Right ventricle myocardium inferior (tissue), 1 donor: ENCODE data around the gene PTPRK. TPM values are rescaled to one million over a fixed set of nuclear protein-coding genes. Genes with fewer than 3 reads are reported as not detected.

Experiments
- ATAC-seq: fragments of 200-7000 bp; cut with Tn5 transposase; one replicate; pipeline ENCODE4 v1.9.1; 2020; ENCODE audit warnings: mild to moderate bottlenecking, moderate library complexity
- DNase-seq: peaks from one replicate; pipeline ENCODE4 v3.0.0; 2021; ENCODE audit errors: missing footprints
- intact Hi-C: fragments of 100-400 bp; cut with DNase I; formaldehyde crosslinking; loops from one replicate; pipeline ENCODE4 v1.11.0; 2022
- total RNA-seq: library from RNA; stranded (reverse); fragmentation: NEBNext Ultra II Directional; extraction: Animal tissue kit (Norgen Biotek cat#: 25700); gene quantifications from one replicate; pipeline ENCODE4 v1.2.1, GENCODE V29; 2021
- donor health status: DM: no; HTN: yes; CAD: no; lungs with severe emphysema.

PTPRK gene
- total RNA-seq, 1 donor from 2014 or later: 30.1 TPM

GRCh38 chr6:128063850-128064539 is 456.4 kb downstream of the PTPRK start:
- ATAC-seq: no peak
- intact Hi-C loops: loop anchor here (10.0 kb wide), 1 partner anchor 261 kb away; no protein-coding TSS in a partner anchor
- no peak for DNase-seq

- ATAC-seq: no peak
- DNase-seq: no peak
- intact Hi-C loops: loop anchor here (10.0 kb wide), 1 partner anchor 262 kb away; no protein-coding TSS in a partner anchor
Measured at GRCh38 chr6:128062882-128063603, 457.4 kb downstream of the PTPRK start.

GRCh38 chr6:128057946-128058345 is 462.5 kb downstream of the PTPRK start:
- ATAC-seq (no peak), DNase-seq (no peak)
- intact Hi-C loops: no loop called here

GRCh38 chr6:128057541-128057940 is 462.9 kb downstream of the PTPRK start:
- ATAC-seq: no peak
- DNase-seq: no peak
- intact Hi-C loops: no loop called here

- ATAC-seq: no peak
- DNase-seq: no peak
- intact Hi-C loops: no loop called here
Measured at GRCh38 chr6:128053109-128053508, 467.3 kb downstream of the PTPRK start.

GRCh38 chr6:128047989-128048388 is 472.4 kb downstream of the PTPRK start:
- no peak for DNase-seq
- intact Hi-C loops: no loop called here
- no peak for ATAC-seq

- ATAC-seq: no peak
- intact Hi-C loops: no loop called here
- DNase-seq: no peak
Measured at GRCh38 chr6:128046033-128046432, 474.4 kb downstream of the PTPRK start.

- ATAC-seq (peak; percentile 79), DNase-seq (no peak)
- intact Hi-C loops: no loop called here
Measured at GRCh38 chr6:128039543-128039942, 480.9 kb downstream of the PTPRK start.

GRCh38 chr6:128036808-128037570 is 483.4 kb downstream of the PTPRK start:
- no peak for DNase-seq
- no peak for ATAC-seq
- intact Hi-C loops: no loop called here

GRCh38 chr6:128033156-128033555 is 487.2 kb downstream of the PTPRK start:
- intact Hi-C loops: no loop called here
- DNase-seq: no peak
- ATAC-seq: no peak

- no peak for ATAC-seq
- no peak for DNase-seq
- intact Hi-C loops: no loop called here
Measured at GRCh38 chr6:128032042-128032441, 488.4 kb downstream of the PTPRK start.

GRCh38 chr6:128029826-128030225 is 490.6 kb downstream of the PTPRK start:
- intact Hi-C loops: no loop called here
- DNase-seq (no peak), ATAC-seq (no peak)

- no peak for DNase-seq
- ATAC-seq: no peak
- intact Hi-C loops: no loop called here
Measured at GRCh38 chr6:128028183-128028582, 492.2 kb downstream of the PTPRK start.

- intact Hi-C loops: no loop called here
- DNase-seq (no peak), ATAC-seq (no peak)
Measured at GRCh38 chr6:128025478-128025877, 494.9 kb downstream of the PTPRK start.

GRCh38 chr6:128024969-128025368 is 495.4 kb downstream of the PTPRK start:
- intact Hi-C loops: no loop called here
- no peak for ATAC-seq
- no peak for DNase-seq

- DNase-seq (no peak), ATAC-seq (no peak)
- intact Hi-C loops: no loop called here
Measured at GRCh38 chr6:128024046-128024445, 496.4 kb downstream of the PTPRK start.

- no peak for DNase-seq
- no peak for ATAC-seq
- intact Hi-C loops: no loop called here
Measured at GRCh38 chr6:128018821-128019220, 501.6 kb downstream of the PTPRK start.

GRCh38 chr6:128017288-128017687 is 503.1 kb downstream of the PTPRK start:
- DNase-seq: no peak
- intact Hi-C loops: no loop called here
- ATAC-seq: no peak

GRCh38 chr6:128007658-128008057 is 512.7 kb downstream of the PTPRK start:
- ATAC-seq (no peak), DNase-seq (no peak)
- intact Hi-C loops: no loop called here

- ATAC-seq (no peak), DNase-seq (no peak)
- intact Hi-C loops: no loop called here
Measured at GRCh38 chr6:128005009-128005408, 515.4 kb downstream of the PTPRK start.
